ENCODE results near the gene DLG5.

Gene DLG5

GRCh38 chr10:77812741-77813140, 113.8 kb downstream of the DLG5 start:
- no peak for TF ChIP-seq RAD21 (IDR thresholded peaks at IDR 0.05; ENCODE audit: low read depth)
- TF ChIP-seq EGR1 (IDR thresholded peaks at IDR 0.05): no peak
- TF ChIP-seq TAF1 (IDR thresholded peaks at IDR 0.05; ENCODE audit: low read depth): no peak
- TF ChIP-seq CREB1 (IDR thresholded peaks at IDR 0.05; ENCODE audit: low read depth): no peak
- no peak for TF ChIP-seq USF1 (IDR thresholded peaks at IDR 0.05)
- no peak for TF ChIP-seq EP300 (IDR thresholded peaks at IDR 0.05; ENCODE audit: borderline replicate concordance)
- TF ChIP-seq REST (IDR thresholded peaks at IDR 0.05; ENCODE audit: low read depth): no peak

GRCh38 chr10:77811831-77812430, 114.6 kb downstream of the DLG5 start:
- no peak for TF ChIP-seq ZBTB7A (IDR thresholded peaks at IDR 0.05; ENCODE audit: low read depth)
- TF ChIP-seq TEAD4 (IDR thresholded peaks at IDR 0.05): no peak
- no peak for TF ChIP-seq RAD21 (IDR thresholded peaks at IDR 0.05; ENCODE audit: low read depth)
- no peak for TF ChIP-seq REST (IDR thresholded peaks at IDR 0.05; ENCODE audit: low read depth)
- no peak for TF ChIP-seq EP300 (IDR thresholded peaks at IDR 0.05; ENCODE audit: borderline replicate concordance)
- no peak for TF ChIP-seq YY1 (IDR thresholded peaks at IDR 0.05; ENCODE audit: low read depth)
- TF ChIP-seq MAX (IDR thresholded peaks at IDR 0.05): no peak
- no peak for TF ChIP-seq TCF12 (IDR thresholded peaks at IDR 0.05; ENCODE audit: low read depth)
- no peak for TF ChIP-seq CEBPB (IDR thresholded peaks at IDR 0.05)
- TF ChIP-seq TAF1 (IDR thresholded peaks at IDR 0.05; ENCODE audit: low read depth): no peak
- TF ChIP-seq FOXM1 (IDR thresholded peaks at IDR 0.05; ENCODE audit: borderline replicate concordance, low read depth): no peak
- no peak for TF ChIP-seq EGR1 (IDR thresholded peaks at IDR 0.05)
- no peak for TF ChIP-seq NFIC (IDR thresholded peaks at IDR 0.05)
- no peak for TF ChIP-seq CREB1 (IDR thresholded peaks at IDR 0.05; ENCODE audit: low read depth)

GRCh38 chr10:77810446-77811335, 115.9 kb downstream of the DLG5 start:
- TF ChIP-seq YY1 (IDR thresholded peaks at IDR 0.05; ENCODE audit: low read depth) (no peak), NFIC (IDR thresholded peaks at IDR 0.05) (no peak), ZBTB7A (IDR thresholded peaks at IDR 0.05; ENCODE audit: low read depth) (no peak), TAF1 (IDR thresholded peaks at IDR 0.05; ENCODE audit: low read depth) (no peak), USF1 (IDR thresholded peaks at IDR 0.05) (no peak), CEBPB (IDR thresholded peaks at IDR 0.05) (no peak), TCF12 (IDR thresholded peaks at IDR 0.05; ENCODE audit: low read depth) (no peak), MAX (IDR thresholded peaks at IDR 0.05) (no peak), REST (IDR thresholded peaks at IDR 0.05; ENCODE audit: low read depth) (no peak), CREB1 (IDR thresholded peaks at IDR 0.05; ENCODE audit: low read depth) (no peak)

GRCh38 chr10:77809336-77809735, 117.2 kb downstream of the DLG5 start:
- TF ChIP-seq NFIC (IDR thresholded peaks at IDR 0.05) (no peak), TAF1 (IDR thresholded peaks at IDR 0.05; ENCODE audit: low read depth) (no peak), FOXM1 (IDR thresholded peaks at IDR 0.05; ENCODE audit: borderline replicate concordance, low read depth) (no peak), TCF12 (IDR thresholded peaks at IDR 0.05; ENCODE audit: low read depth) (no peak), RAD21 (IDR thresholded peaks at IDR 0.05; ENCODE audit: low read depth) (no peak), EGR1 (IDR thresholded peaks at IDR 0.05) (no peak)
